Stimulated activated CD4-positive, alpha-beta T cell treated with anti-CD3 and anti-CD28 coated beads, Interleukin-4, amount 100 ng/mL, for 48 hours (primary cell): ENCODE data around the gene RXRA.

Source experiments
- DNase-seq, 2 donors: peaks; one replicate each; pipeline ENCODE4 v3.0.0-alpha.2; 2020; ENCODE audit warnings: low read depth in 2 of 2

Gene RXRA

GRCh38 chr9:134325813-134326723 is at the start of gene RXRA:
Gene RXRA, plus strand, starts transcription at chr9:134326455. Its CDS starts 177 bp downstream, at chr9:134326632.
- DNase-seq: peak; percentile 30 to 38

- no peak for DNase-seq
Measured at GRCh38 chr9:134278286-134278685, 48.0 kb upstream of the RXRA start.

- no peak for DNase-seq
Measured at GRCh38 chr9:134278974-134279640, 47.1 kb upstream of the RXRA start.

GRCh38 chr9:134282138-134282650 is 44.1 kb upstream of the RXRA start:
- DNase-seq: no peak

- no peak for DNase-seq
Measured at GRCh38 chr9:134283111-134283515, 43.1 kb upstream of the RXRA start.

- no peak for DNase-seq
Measured at GRCh38 chr9:134283692-134284265, 42.5 kb upstream of the RXRA start.

- no peak for DNase-seq
Measured at GRCh38 chr9:134284273-134284672, 42.0 kb upstream of the RXRA start.

- no peak for DNase-seq
Measured at GRCh38 chr9:134284741-134285140, 41.5 kb upstream of the RXRA start.

GRCh38 chr9:134285215-134285845 is 40.9 kb upstream of the RXRA start:
- no peak for DNase-seq

GRCh38 chr9:134286471-134287245 is 39.6 kb upstream of the RXRA start:
- DNase-seq: no peak

- no peak for DNase-seq
Measured at GRCh38 chr9:134287591-134288491, 38.4 kb upstream of the RXRA start.

GRCh38 chr9:134288746-134289145 is 37.5 kb upstream of the RXRA start:
- DNase-seq: no peak

- DNase-seq: no peak
Measured at GRCh38 chr9:134289241-134289875, 36.9 kb upstream of the RXRA start.

GRCh38 chr9:134290603-134291451 is 35.4 kb upstream of the RXRA start:
- no peak for DNase-seq

- no peak for DNase-seq
Measured at GRCh38 chr9:134291452-134291881, 34.8 kb upstream of the RXRA start.

GRCh38 chr9:134291961-134292871 is 34.0 kb upstream of the RXRA start:
- no peak for DNase-seq

GRCh38 chr9:134293031-134293521 is 33.2 kb upstream of the RXRA start:
- DNase-seq: no peak
